SK-N-SH (cell line): Measurements from ENCODE around the gene RAPGEF4. TPM values are rescaled to one million over a fixed set of nuclear protein-coding genes. Genes with fewer than 3 reads are reported as not detected.

ENCODE experiments used
- CTCF ChIA-PET: fragments of 300-600, 350-600 bp; formaldehyde crosslinking; extraction: SDS; loops from one replicate; lab custom pipeline; 2021; lab: Yijun Ruan, JAX
- POLR2A ChIA-PET: fragments of 350-600 bp; sonication (Branson Sonifier 250); formaldehyde crosslinking; extraction: SDS; loops from one replicate; lab custom pipeline; 2020; ENCODE audit warnings: antibody characterized with exemption, inconsistent platforms; lab: Yijun Ruan, JAX
- DNase-seq: peaks from one replicate; pipeline ENCODE4 v3.0.0; 2012
- H2AFZ ChIP-seq: fragments of 200-600 bp; sonication (generic); 2 replicates; pipeline ENCODE4 v1.8.1; 2016; ENCODE audit warnings: antibody characterized with exemption, mild to moderate bottlenecking, low read depth
- H3F3A ChIP-seq: fragments of 200-600 bp; sonication (generic); replicated peaks from 2 replicates; pipeline ENCODE3; 2016; ENCODE audit warnings: antibody characterized with exemption, mild to moderate bottlenecking; ENCODE audit not compliant: insufficient read depth
- H3K27ac ChIP-seq, 2 experiments: fragments of 200-500 bp in 1 of 2; fragments of 200-600 bp in 1 of 2; sonication (Bioruptor generic) in 1 of 2; sonication (generic), shearing (Covaris generic) in 1 of 2; 2 replicates each; pipeline versions ENCODE4 v1.5.1 to v1.6.1; 2014 to 2016; ENCODE audit warnings: low read depth in 2 of 2, inconsistent platforms in 1 of 2, low read length in 1 of 2, mild to moderate bottlenecking in 1 of 2, mixed read lengths in 1 of 2
- H3K27me3 ChIP-seq: fragments of 200-600 bp; sonication (generic), shearing (Covaris generic); 2 replicates; pipeline ENCODE4 v1.6.1; 2016; ENCODE audit warnings: mixed run types; ENCODE audit not compliant: insufficient read depth
- H3K36me3 ChIP-seq, 2 experiments: fragments of 200-500 bp in 1 of 2; fragments of 200-600 bp in 1 of 2; sonication (Bioruptor generic) in 1 of 2; sonication (generic) in 1 of 2; replicated peaks in 1 of 2; 2 replicates each; pipeline versions ENCODE3 to v1.5.1; 2014 to 2016; ENCODE audit warnings: low read length in 1 of 2, mild to moderate bottlenecking in 1 of 2; ENCODE audit not compliant: insufficient read depth in 2 of 2, control insufficient read depth in 1 of 2
- H3K4me1 ChIP-seq, 2 experiments: fragments of 200-500 bp in 1 of 2; fragments of 200-600 bp in 1 of 2; sonication (Bioruptor generic) in 1 of 2; sonication (generic), shearing (Covaris generic) in 1 of 2; 2 replicates each; pipeline versions ENCODE4 v1.5.1 to v1.6.1; 2014 to 2016; ENCODE audit warnings: low read depth in 1 of 2, low read length in 1 of 2, mixed run types in 1 of 2; ENCODE audit not compliant: insufficient read depth in 2 of 2, control insufficient read depth in 1 of 2
- H3K4me2 ChIP-seq: fragments of 200-600 bp; sonication (generic), shearing (Covaris generic); 2 replicates; pipeline ENCODE4 v1.6.1; 2017; ENCODE audit warnings: mixed run types
- H3K4me3 ChIP-seq, 2 experiments: fragments of 200-500 bp in 1 of 2; fragments of 200-600 bp in 1 of 2; sonication (Bioruptor generic) in 1 of 2; sonication (generic), shearing (Covaris generic) in 1 of 2; 2 replicates each; pipeline versions ENCODE4 v1.5.1 to v1.8.1; 2014 to 2016; ENCODE audit warnings: low read depth in 2 of 2, inconsistent platforms in 1 of 2, low read length in 1 of 2, mild to moderate bottlenecking in 1 of 2, mixed read lengths in 1 of 2, moderate library complexity in 1 of 2
- H3K79me2 ChIP-seq: fragments of 200-600 bp; sonication (generic); 2 replicates; pipeline ENCODE4 v1.8.1; 2017; ENCODE audit warnings: mild to moderate bottlenecking; ENCODE audit not compliant: insufficient read depth
- H3K9ac ChIP-seq: fragments of 200-600 bp; sonication (generic); 2 replicates; pipeline ENCODE4 v1.6.1; 2017; ENCODE audit warnings: mixed run types
- H3K9me2 ChIP-seq: fragments of 200-600 bp; sonication (generic); 2 replicates; pipeline ENCODE4 v1.6.1; 2017; ENCODE audit warnings: mixed run types
- H3K9me3 ChIP-seq: fragments of 200-600 bp; sonication (generic); 2 replicates; pipeline ENCODE4 v1.6.1; 2017; ENCODE audit warnings: mixed run types, mild to moderate bottlenecking, moderate library complexity
- H4K20me1 ChIP-seq: fragments of 200-600 bp; sonication (generic); 2 replicates; pipeline ENCODE4 v1.6.1; 2017; ENCODE audit warnings: mild to moderate bottlenecking, mixed run types; ENCODE audit not compliant: insufficient read depth
- CTCF ChIP-seq: fragments of 200-600 bp; sonication (generic); IDR thresholded peaks from 2 replicates; pipeline ENCODE4 v1.6.1; 2017; ENCODE audit warnings: antibody characterized with exemption, mild to moderate bottlenecking, moderate library complexity
- EZH2phosphoT487 ChIP-seq: fragments of 200-600 bp; sonication (generic); IDR thresholded peaks from 2 replicates; pipeline ENCODE4 v1.6.1; 2017; ENCODE audit warnings: low read depth, mixed run types, mild to moderate bottlenecking, antibody characterized with exemption, moderate library complexity, borderline replicate concordance
- FOSL2 ChIP-seq: IDR thresholded peaks from 2 replicates; pipeline ENCODE4 v1.4.0; 2012; ENCODE audit warnings: low read depth, mild to moderate bottlenecking, moderate library complexity, borderline replicate concordance
- FOXM1 ChIP-seq: IDR thresholded peaks from 2 replicates; pipeline ENCODE4 v1.4.0; 2012; ENCODE audit warnings: low read depth, mild to moderate bottlenecking
- GABPA ChIP-seq: IDR thresholded peaks from 2 replicates; pipeline ENCODE4 v1.4.0; 2012; ENCODE audit warnings: low read depth, mild to moderate bottlenecking
- GATA2 ChIP-seq: sonication (generic); formaldehyde crosslinking; IDR thresholded peaks from 2 replicates; pipeline ENCODE4 v1.5.0; 2020; ENCODE audit warnings: mild to moderate bottlenecking, missing genetic modification reagents
- NRF1 ChIP-seq: IDR thresholded peaks from 2 replicates; pipeline ENCODE4 v1.6.1; 2012; ENCODE audit warnings: low read depth, mild to moderate bottlenecking, low read length
- POLR2AphosphoS5 ChIP-seq: IDR thresholded peaks from 2 replicates; pipeline ENCODE4 v1.6.1; 2012; ENCODE audit warnings: low read depth, low read length
- RCOR1 ChIP-seq: fragments of 150-350 bp; IDR thresholded peaks from 2 replicates; pipeline ENCODE4 v1.6.1; 2017; ENCODE audit warnings: antibody characterized with exemption, low read length
- REST ChIP-seq: IDR thresholded peaks from 2 replicates; pipeline ENCODE4 v1.6.1; 2012; ENCODE audit warnings: mild to moderate bottlenecking, low read depth, low read length, moderate library complexity
- RFX5 ChIP-seq: IDR thresholded peaks from 2 replicates; pipeline ENCODE4 v1.6.1; 2012; ENCODE audit warnings: mild to moderate bottlenecking, improper control_type of control experiment, low read length
- RXRA ChIP-seq: IDR thresholded peaks from 2 replicates; pipeline ENCODE4 v1.4.0; 2012; ENCODE audit warnings: low read depth, mild to moderate bottlenecking, borderline replicate concordance
- SMC3 ChIP-seq: IDR thresholded peaks from 2 replicates; pipeline ENCODE4 v1.6.1; 2012; ENCODE audit warnings: low read depth, low read length, improper control_type of control experiment
- TEAD4 ChIP-seq: IDR thresholded peaks from 2 replicates; pipeline ENCODE4 v1.4.0; 2012; ENCODE audit warnings: mild to moderate bottlenecking, borderline replicate concordance; ENCODE audit not compliant: insufficient read depth
- YY1 ChIP-seq: IDR thresholded peaks from 2 replicates; pipeline ENCODE4 v1.4.0; 2012; ENCODE audit warnings: low read depth, mild to moderate bottlenecking
- WGBS: methylation state at CpG from one replicate; pipeline ENCODE4 v1.1.6; 2017; ENCODE audit warnings: low lambda C conversion rate; 5-methylcytosine and 5-hydroxymethylcytosine counted together
- polyA plus RNA-seq, 3 experiments: library from polyadenylated mRNA; depleted of rRNA; stranded (reverse); fragments of >200 nt; gene quantifications; 2 replicates each; pipeline ENCODE4 v1.2.3, GENCODE V29; 2012
- TF ChIP-seq, protein P1 (sequence below): IDR thresholded peaks from 2 replicates; pipeline ENCODE4; 2012
- TF ChIP-seq, protein P2 (sequence below): fragments of 150-350 bp; IDR thresholded peaks from 2 replicates; pipeline ENCODE4 v1.6.1; 2016; ENCODE audit warnings: mild to moderate bottlenecking, low read depth, low read length

Gene RAPGEF4
- polyA plus RNA-seq, 1 of the 3 experiments (the other 2 are of a cell fraction) = 0.30 TPM

GRCh38 chr2:172878260-172878659 is 142.6 kb downstream of the RAPGEF4 start:
- no peaks in the 10 kb centered on the region for H3K79me2 ChIP-seq
- H4K20me1 ChIP-seq = no peaks in the 10 kb centered on the region
- no peaks in the 10 kb centered on the region for H3F3A ChIP-seq
- no peak overlapping the region for H2AFZ ChIP-seq
- no peaks in the 10 kb centered on the region for H3K36me3 ChIP-seq
- TF ChIP-seq CTCF (no peak), SMC3 (no peak), REST (no peak)
- H3K9me3 ChIP-seq = no peaks in the 10 kb centered on the region
- no peak overlapping the region for H3K4me3 ChIP-seq
- no peak overlapping the region for H3K9ac ChIP-seq
- no peaks in the 10 kb centered on the region for H3K9me2 ChIP-seq
- 13% methylated on average over 1 of the region's 1 CpG for WGBS
- ChIA-PET POLR2A (no interaction called here), CTCF (interaction anchor here (1.1 to 4.7 kb wide), 5 partner anchors 16 to 72 kb away, joined by 3 to 30 read pairs (median 3); no protein-coding TSS in a partner anchor)
- H3K27me3 ChIP-seq = no peaks in the 10 kb centered on the region
- H3K27ac ChIP-seq = no peak overlapping the region; a peak in 1 of 4 replicates
- DNase-seq = no peak
- no peak overlapping the region for H3K4me2 ChIP-seq
- peaks cover 0 to 4% of the 10 kb centered on the region in 2 experiments; a peak in 2 of 4 replicates for H3K4me1 ChIP-seq

GRCh38 chr2:172884336-172884735 is 148.7 kb downstream of the RAPGEF4 start:
- no peaks in the 10 kb centered on the region for H3K79me2 ChIP-seq
- H3K9ac ChIP-seq = no peak overlapping the region
- ChIA-PET CTCF (no interaction called here), POLR2A (no interaction called here)
- H3K9me3 ChIP-seq = no peaks in the 10 kb centered on the region
- no peaks in the 10 kb centered on the region for H4K20me1 ChIP-seq
- no peaks in the 10 kb centered on the region for H3K36me3 ChIP-seq
- 73% methylated on average over 1 of the region's 1 CpG for WGBS
- no peak for DNase-seq
- H3K4me1 ChIP-seq = peaks cover 0 to 21% of the 10 kb centered on the region in 2 experiments; a peak in 2 of 4 replicates
- H3K9me2 ChIP-seq = no peaks in the 10 kb centered on the region
- H3K27ac ChIP-seq = no peak overlapping the region
- no peak overlapping the region for H3K4me2 ChIP-seq
- TF ChIP-seq GATA2 (CRISPR knock-in tag) (no peak), FOSL2 (no peak), NRF1 (no peak), RFX5 (no peak), GABPA (no peak), TEAD4 (no peak), YY1 (no peak), POLR2AphosphoS5 (no peak), RCOR1 (no peak), CTCF (no peak), FOXM1 (no peak), RXRA (no peak), EZH2phosphoT487 (no peak)
- TF ChIP-seq, protein P1, sequence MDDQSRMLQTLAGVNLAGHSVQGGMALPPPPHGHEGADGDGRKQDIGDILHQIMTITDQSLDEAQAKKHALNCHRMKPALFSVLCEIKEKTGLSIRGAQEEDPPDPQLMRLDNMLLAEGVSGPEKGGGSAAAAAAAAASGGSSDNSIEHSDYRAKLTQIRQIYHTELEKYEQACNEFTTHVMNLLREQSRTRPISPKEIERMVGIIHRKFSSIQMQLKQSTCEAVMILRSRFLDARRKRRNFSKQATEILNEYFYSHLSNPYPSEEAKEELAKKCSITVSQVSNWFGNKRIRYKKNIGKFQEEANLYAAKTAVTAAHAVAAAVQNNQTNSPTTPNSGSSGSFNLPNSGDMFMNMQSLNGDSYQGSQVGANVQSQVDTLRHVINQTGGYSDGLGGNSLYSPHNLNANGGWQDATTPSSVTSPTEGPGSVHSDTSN = no peak
- TF ChIP-seq, protein P2, sequence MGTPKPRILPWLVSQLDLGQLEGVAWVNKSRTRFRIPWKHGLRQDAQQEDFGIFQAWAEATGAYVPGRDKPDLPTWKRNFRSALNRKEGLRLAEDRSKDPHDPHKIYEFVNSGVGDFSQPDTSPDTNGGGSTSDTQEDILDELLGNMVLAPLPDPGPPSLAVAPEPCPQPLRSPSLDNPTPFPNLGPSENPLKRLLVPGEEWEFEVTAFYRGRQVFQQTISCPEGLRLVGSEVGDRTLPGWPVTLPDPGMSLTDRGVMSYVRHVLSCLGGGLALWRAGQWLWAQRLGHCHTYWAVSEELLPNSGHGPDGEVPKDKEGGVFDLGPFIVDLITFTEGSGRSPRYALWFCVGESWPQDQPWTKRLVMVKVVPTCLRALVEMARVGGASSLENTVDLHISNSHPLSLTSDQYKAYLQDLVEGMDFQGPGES = no peak
- TF ChIP-seq, all 33 proteins: peak for 0
- Histone ChIP-seq H3F3A (no peaks in the 10 kb centered on the region), H3K27me3 (peaks cover 3% of the 10 kb centered on the region; the same call in 1 of the 2 replicates), H2AFZ (no peak overlapping the region), H3K4me3 (no peak overlapping the region)
